HTR-8/SVneo (cell line): ENCODE results near the gene TMEM245.
"Not testable (repeated sequence)": the region's sequence is repeated elsewhere in the genome, so short reads cannot be mapped to it uniquely, and the experiment has no call there.

Source experiments
- DNase-seq: peaks from one replicate; pipeline ENCODE4 v3.0.0; 2011; ENCODE audit warnings: low spot score, mixed read lengths; ENCODE audit not compliant: insufficient read length
- FAIRE-seq: peaks from 2 replicates; lab custom pipeline; 2011; peaks lifted over from hg19 to GRCh38; lab: Jason Lieb, UNC

The TMEM245 gene

GRCh38 chr9:109072821-109073435 is 46.8 kb downstream of the TMEM245 start:
- no peak for FAIRE-seq

GRCh38 chr9:109072133-109072692 is 47.5 kb downstream of the TMEM245 start:
- no peak for DNase-seq
- no peak for FAIRE-seq

More at GRCh38 chr9:109072821-109073435, 46.8 kb downstream of the TMEM245 start:
- DNase-seq = no peak

- FAIRE-seq = no peak
- no peak for DNase-seq
Observed at GRCh38 chr9:109068764-109069163, 51.0 kb downstream of the TMEM245 start.

- FAIRE-seq (no peak), DNase-seq (peak; percentile 14)
Observed at GRCh38 chr9:109064963-109065702, 54.6 kb downstream of the TMEM245 start.

GRCh38 chr9:109063760-109064159 is 56.0 kb downstream of the TMEM245 start:
- no peak for DNase-seq
- no peak for FAIRE-seq

- DNase-seq = no peak
- no peak for FAIRE-seq
Observed at GRCh38 chr9:109062543-109062942, 57.2 kb downstream of the TMEM245 start.

GRCh38 chr9:109060191-109060590 is 59.6 kb downstream of the TMEM245 start:
- DNase-seq = no peak
- no peak for FAIRE-seq

GRCh38 chr9:109053121-109053520 is 66.6 kb downstream of the TMEM245 start:
- not testable (repeated sequence) for DNase-seq, FAIRE-seq

- no peak for DNase-seq
- FAIRE-seq = no peak
Observed at GRCh38 chr9:109052416-109052815, 67.3 kb downstream of the TMEM245 start.

GRCh38 chr9:109051733-109052132 is 68.0 kb downstream of the TMEM245 start:
- DNase-seq (no peak), FAIRE-seq (no peak)

GRCh38 chr9:109050444-109050843 is 69.3 kb downstream of the TMEM245 start:
- FAIRE-seq = no peak
- no peak for DNase-seq

- FAIRE-seq = no peak
- no peak for DNase-seq
Observed at GRCh38 chr9:109048822-109049221, 70.9 kb downstream of the TMEM245 start.

- DNase-seq = no peak
- no peak for FAIRE-seq
Observed at GRCh38 chr9:109047259-109047658, 72.5 kb downstream of the TMEM245 start.

- DNase-seq = no peak
- FAIRE-seq = no peak
Observed at GRCh38 chr9:109046346-109046745, 73.4 kb downstream of the TMEM245 start.

- no peak for DNase-seq
- FAIRE-seq = no peak
Observed at GRCh38 chr9:109043578-109043977, 76.2 kb downstream of the TMEM245 start.

GRCh38 chr9:109040571-109040970 is 79.2 kb downstream of the TMEM245 start:
- DNase-seq (no peak), FAIRE-seq (no peak)

GRCh38 chr9:109039539-109039938 is 80.2 kb downstream of the TMEM245 start:
- DNase-seq = no peak
- no peak for FAIRE-seq

GRCh38 chr9:109037946-109038715 is 81.6 kb downstream of the TMEM245 start:
- no peak for DNase-seq
- FAIRE-seq = no peak

- DNase-seq = no peak
- FAIRE-seq = no peak
Observed at GRCh38 chr9:109036744-109037680, 82.7 kb downstream of the TMEM245 start.
